ENCODE results near the gene POLR2J. TPM values are rescaled to one million over a fixed set of nuclear protein-coding genes. Genes with fewer than 3 reads are reported as not detected.

Gene POLR2J
- total and polyA plus RNA-seq, 2 experiments from 2014 or later = 32.2 to 167 TPM

GRCh38 chr7:102472126-102473041, 6.3 kb downstream of the POLR2J start:
- Mint-ChIP-seq H3K27ac (no peak overlapping the region), H3K36me3 (ENCODE audit: low read depth) (peaks cover 13% of the 10 kb centered on the region), H3K27me3 (ENCODE audit: insufficient read depth, low read depth, poor library complexity) (peaks cover 13% of the 10 kb centered on the region), H3K4me3 (no peak overlapping the region; the same call in 2 of the 3 replicates), H3K4me1 (no peaks in the 10 kb centered on the region), H3K9me3 (no peaks in the 10 kb centered on the region)
- ATAC-seq (no peak), DNase-seq (ENCODE audit: low spot score) (no peak)
- no peaks in the 10 kb centered on the region for H3F3A ChIP-seq (replicated peaks; ENCODE audit: low read depth)
- H3K9me2 ChIP-seq (ENCODE audit: insufficient read depth) = no peaks in the 10 kb centered on the region
- no peak overlapping the region for H3K27ac ChIP-seq (ENCODE audit: low read depth)
- H3K36me3 ChIP-seq (ENCODE audit: insufficient read depth) = no peaks in the 10 kb centered on the region
- no peaks in the 10 kb centered on the region for H3K4me1 ChIP-seq (ENCODE audit: insufficient read depth)
- H3K4me2 ChIP-seq = no peak overlapping the region
- no peak overlapping the region for H2AFZ ChIP-seq
- no peaks in the 10 kb centered on the region for H3K79me2 ChIP-seq (replicated peaks; ENCODE audit: insufficient read depth)
- TF ChIP-seq STAT1 (IDR thresholded peaks at IDR 0.05; ENCODE audit: unreplicated experiment) = no peak
- no peak for TF ChIP-seq JUNB (IDR thresholded peaks at IDR 0.05; ENCODE audit: unreplicated experiment)
- no peak for TF ChIP-seq EZH2phosphoT487 (IDR thresholded peaks at IDR 0.05; ENCODE audit: unreplicated experiment)
- TF ChIP-seq EZH2 (IDR thresholded peaks at IDR 0.05; ENCODE audit: low read depth, unreplicated experiment) = no peak
- TF ChIP-seq CREB1 (CRISPR knock-in tag; IDR thresholded peaks at IDR 0.05; ENCODE audit: low read depth) = no peak
- H4K20me1 ChIP-seq (replicated peaks; ENCODE audit: insufficient read depth) = peaks cover 4% of the 10 kb centered on the region; the same call in 1 of the 2 replicates
- H3K27me3 ChIP-seq (ENCODE audit: insufficient read depth) = no peaks in the 10 kb centered on the region
- no peak overlapping the region for H3K4me3 ChIP-seq

DNA sequence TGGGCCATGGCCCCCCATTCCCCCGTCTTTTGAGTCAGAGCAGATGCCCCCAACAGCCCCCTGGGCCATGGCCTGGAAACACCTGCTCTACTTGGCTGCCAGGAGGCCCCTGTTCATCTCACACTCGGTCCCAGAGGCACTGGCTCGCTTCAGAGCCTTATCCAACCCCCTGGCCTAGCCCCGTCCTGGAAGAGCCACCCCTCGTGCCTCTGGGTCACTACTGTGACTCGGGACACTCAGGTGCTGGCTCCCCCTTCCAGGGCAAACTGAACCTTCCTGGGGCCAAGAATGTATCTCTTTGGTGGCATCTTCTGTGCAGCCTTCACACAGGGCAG, 7.0 kb downstream of the POLR2J start:
- Histone ChIP-seq H3K9me2 (ENCODE audit: insufficient read depth) (no peaks in the 10 kb centered on the region), H3K4me3 (no peak overlapping the region), H3K36me3 (ENCODE audit: insufficient read depth) (no peaks in the 10 kb centered on the region), H3K79me2 (replicated peaks; ENCODE audit: insufficient read depth) (no peaks in the 10 kb centered on the region), H3K27me3 (ENCODE audit: insufficient read depth) (no peaks in the 10 kb centered on the region), H2AFZ (no peak overlapping the region), H3F3A (replicated peaks; ENCODE audit: low read depth) (no peaks in the 10 kb centered on the region), H4K20me1 (replicated peaks; ENCODE audit: insufficient read depth) (peaks cover 4% of the 10 kb centered on the region; the same call in 1 of the 2 replicates), H3K27ac (ENCODE audit: low read depth) (no peak overlapping the region), H3K4me1 (ENCODE audit: insufficient read depth) (no peaks in the 10 kb centered on the region), H3K4me2 (no peak overlapping the region)
- Mint-ChIP-seq H3K27ac (no peak overlapping the region), H3K9me3 (no peaks in the 10 kb centered on the region; the same call in 2 of the 3 replicates), H3K27me3 (ENCODE audit: insufficient read depth, low read depth, poor library complexity) (peaks cover 16% of the 10 kb centered on the region), H3K4me3 (no peak overlapping the region; the same call in 2 of the 3 replicates), H3K36me3 (ENCODE audit: low read depth) (peaks cover 17% of the 10 kb centered on the region), H3K4me1 (peaks cover 3% of the 10 kb centered on the region; the same call in 2 of the 3 replicates)
- no peak for TF ChIP-seq EZH2phosphoT487 (IDR thresholded peaks at IDR 0.05; ENCODE audit: unreplicated experiment)
- ATAC-seq = no peak
- no peak for DNase-seq (ENCODE audit: low spot score)

- Histone ChIP-seq H2AFZ (no peak overlapping the region), H3K27me3 (ENCODE audit: insufficient read depth) (no peaks in the 10 kb centered on the region), H3K36me3 (ENCODE audit: insufficient read depth) (no peaks in the 10 kb centered on the region), H3K79me2 (replicated peaks; ENCODE audit: insufficient read depth) (no peaks in the 10 kb centered on the region), H3K4me3 (no peak overlapping the region), H3F3A (replicated peaks; ENCODE audit: low read depth) (peaks cover 6% of the 10 kb centered on the region; the same call in 1 of the 2 replicates), H3K27ac (ENCODE audit: low read depth) (no peak overlapping the region), H4K20me1 (replicated peaks; ENCODE audit: insufficient read depth) (peaks cover 4% of the 10 kb centered on the region; the same call in 1 of the 2 replicates), H3K4me2 (no peak overlapping the region), H3K4me1 (ENCODE audit: insufficient read depth) (0 out of 2 replicates have a peak, but pooled peaks cover 6% of the 10 kb centered on the region), H3K9me2 (ENCODE audit: insufficient read depth) (no peaks in the 10 kb centered on the region)
- Mint-ChIP-seq H3K4me3 (no peak overlapping the region), H3K9me3 (no peaks in the 10 kb centered on the region; the same call in 2 of the 3 replicates), H3K27me3 (ENCODE audit: insufficient read depth, low read depth, poor library complexity) (peaks cover 21% of the 10 kb centered on the region), H3K4me1 (peaks cover 10% of the 10 kb centered on the region; the same call in 2 of the 3 replicates), H3K27ac (no peak overlapping the region), H3K36me3 (ENCODE audit: low read depth) (peaks cover 23% of the 10 kb centered on the region)
- TF ChIP-seq POLR2AphosphoS5 (IDR thresholded peaks at IDR 0.05; ENCODE audit: low read depth) (no peak), ZNF331 (CRISPR knock-in tag; IDR thresholded peaks at IDR 0.05; ENCODE audit: low read depth) (no peak), EZH2phosphoT487 (IDR thresholded peaks at IDR 0.05; ENCODE audit: unreplicated experiment) (no peak)
- ATAC-seq (no peak), DNase-seq (ENCODE audit: low spot score) (no peak)
Observed at GRCh38 chr7:102469972-102470825, 8.5 kb downstream of the POLR2J start.
